Right renal cortex interstitium (tissue), 3 donors: Measurements from ENCODE around the gene TMEM231. TPM values are rescaled to one million over a fixed set of nuclear protein-coding genes. Genes with fewer than 3 reads are reported as not detected.

ENCODE experiments used
- DNase-seq, 3 donors: peaks; one replicate each; pipeline ENCODE4 v3.0.0-alpha.2; 2013; ENCODE audit warnings: low read depth in 3 of 3, low spot score in 2 of 3
- polyA plus RNA-seq, 3 donors: library from polyadenylated mRNA; unstranded; fragments of 120-200 nt; gene quantifications; one replicate each; pipeline ENCODE4 v1.2.1, GENCODE V29; 2013; ENCODE audit not compliant: insufficient read length in 3 of 3

Gene TMEM231
- polyA plus RNA-seq, 3 donors = 18.4 to 20.5 (median 19.4) TPM

GRCh38 chr16:75495076-75495674, 60.9 kb downstream of the TMEM231 start, which contains the start of gene CHST6:
CHST6 (minus strand) TSS chr16:75495441; CDS start chr16:75479828, 15,613 bp downstream.
- no peak for DNase-seq

GRCh38 chr16:75494661-75495075, 61.4 kb downstream of the TMEM231 start:
- DNase-seq = no peak

- DNase-seq = no peak
These were observed 61.9 kb downstream of the TMEM231 start for GRCh38 chr16:75494184-75494583.

- no peak for DNase-seq
These were observed 64.2 kb downstream of the TMEM231 start for GRCh38 chr16:75491876-75492275.

- no peak for DNase-seq
These were observed 67.7 kb downstream of the TMEM231 start for GRCh38 chr16:75488322-75488721.

Other genes starting within 250 kb of the TMEM231 start
- 100 to 1,000 TPM; 202 to 221 (median 203) TPM for gene CFDP1, start 122.7 kb downstream of the TMEM231 start, polyA plus RNA-seq
- gene TMEM170A, start 91.6 kb downstream of the TMEM231 start, polyA plus RNA-seq = 10 to 100 TPM; 37.4 to 39.8 (median 39.0) TPM
- gene CHST6, start 60.8 kb downstream of the TMEM231 start, polyA plus RNA-seq = 1 to 10 TPM in 1 of 3 donors, under 1 TPM in 2; 0.72 to 1.1 (median 0.78) TPM
- under 1 TPM; 0.62 to 0.78 (median 0.64) TPM for gene CHST5, start 20.1 kb downstream of the TMEM231 start, polyA plus RNA-seq
- 100 to 1,000 TPM; 199 to 200 (median 200) TPM for gene GABARAPL2, start 10.1 kb upstream of the TMEM231 start, polyA plus RNA-seq
- 10 to 100 TPM; 40.1 to 64.9 (median 50.0) TPM for gene ADAT1, start 67.0 kb upstream of the TMEM231 start, polyA plus RNA-seq
- 100 to 1,000 TPM; 145 to 152 (median 148) TPM for gene KARS1, start 91.4 kb upstream of the TMEM231 start, polyA plus RNA-seq
- 10 to 100 TPM; 89.5 to 93.4 (median 92.5) TPM for gene TERF2IP, start 91.5 kb upstream of the TMEM231 start, polyA plus RNA-seq
- not detected for gene CPHXL2, start 120.8 kb upstream of the TMEM231 start, polyA plus RNA-seq
- gene DUXB, start 145.2 kb upstream of the TMEM231 start, polyA plus RNA-seq = under 1 TPM in 1 of 3 donors, not detected in 2; 0.11 TPM
- not detected for gene CPHXL, start 170.2 kb upstream of the TMEM231 start, polyA plus RNA-seq